ENCODE measurements around the gene THAP2.
A peak's percentile ranks its signal among the peaks of the same experiment; 100 is the strongest.
"Not testable (repeated sequence)": the region's sequence is repeated elsewhere in the genome, so short reads cannot be mapped to it uniquely, and the experiment has no call there.

THAP2 gene

GRCh38 chr12:71662849-71663560, 1.1 kb upstream of the THAP2 start:
- peak; percentile 78 to 79 for DNase-seq

- peak; percentile 29 to 30 for DNase-seq
Measured at GRCh38 chr12:71664411-71665089, 449 bp downstream of the THAP2 start.

GRCh38 chr12:71665090-71665463, 976 bp downstream of the THAP2 start:
- no peak for DNase-seq

- no peak for DNase-seq
Measured at GRCh38 chr12:71666259-71666658, 2.2 kb downstream of the THAP2 start.

- DNase-seq = no peak
Measured at GRCh38 chr12:71671311-71671710, 7.2 kb downstream of the THAP2 start.

- DNase-seq = no peak
Measured at GRCh38 chr12:71671816-71672215, 7.7 kb downstream of the THAP2 start.

GRCh38 chr12:71682466-71682865, 18.4 kb downstream of the THAP2 start:
- DNase-seq = no peak

GRCh38 chr12:71683633-71684032, 19.5 kb downstream of the THAP2 start:
- DNase-seq = no peak

- peak; percentile 60 to 67 for DNase-seq
Measured at GRCh38 chr12:71684081-71684480, 20.0 kb downstream of the THAP2 start.

GRCh38 chr12:71685312-71685906, 21.3 kb downstream of the THAP2 start:
- no peak for DNase-seq

- DNase-seq = peak; percentile 94 to 97
Measured at GRCh38 chr12:71685914-71686657, 22.0 kb downstream of the THAP2 start, which contains the start of gene TMEM19. TSS of gene TMEM19 (plus strand) at chr12:71686082. CDS start at chr12:71686681, 599 bp downstream.

GRCh38 chr12:71686658-71687025, 22.5 kb downstream of the THAP2 start:
- DNase-seq = peak in 1 of 2 donors; percentile 35

GRCh38 chr12:71687172-71687571, 23.1 kb downstream of the THAP2 start:
- DNase-seq = not testable (repeated sequence)

GRCh38 chr12:71688961-71689570, 25.0 kb downstream of the THAP2 start:
- no peak for DNase-seq

- no peak for DNase-seq
Measured at GRCh38 chr12:71691504-71692129, 27.5 kb downstream of the THAP2 start.

GRCh38 chr12:71693126-71693525, 29.0 kb downstream of the THAP2 start:
- no peak for DNase-seq

GRCh38 chr12:71693651-71694050, 29.6 kb downstream of the THAP2 start:
- not testable (repeated sequence) for DNase-seq

GRCh38 chr12:71694099-71694820, 30.2 kb downstream of the THAP2 start:
- no peak for DNase-seq

- no peak for DNase-seq
Measured at GRCh38 chr12:71695782-71696181, 31.7 kb downstream of the THAP2 start.

- not testable (repeated sequence) for DNase-seq
Measured at GRCh38 chr12:71702181-71702580, 38.1 kb downstream of the THAP2 start.

GRCh38 chr12:71702590-71702989, 38.5 kb downstream of the THAP2 start:
- DNase-seq = no peak
